Measurements from ENCODE around the gene RAF1. TPM values are rescaled to one million over a fixed set of nuclear protein-coding genes. Genes with fewer than 3 reads are reported as not detected.

Gene RAF1
- total RNA-seq, 1 donor from 2014 or later, result 103 TPM

GRCh38 chr3:12687948-12688347 is 24.0 kb upstream of the RAF1 start:
- intact Hi-C loops (cut with micrococcal nuclease), result no loop called here
- no peaks in the 10 kb centered on the region for H3K36me3 Mint-ChIP-seq (ENCODE audit: low read depth)
- ChIA-PET CTCF (no interaction called here), POLR2A (no interaction called here)
- no peak for TF ChIP-seq CTCF (IDR thresholded peaks at IDR 0.05)
- no peak overlapping the region for H3K27ac Mint-ChIP-seq
- peaks cover 10% of the 10 kb centered on the region for H3K27me3 Mint-ChIP-seq
- no peak overlapping the region for H3K4me3 Mint-ChIP-seq
- no peaks in the 10 kb centered on the region for H3K9me3 Mint-ChIP-seq
- ATAC-seq (ENCODE audit: low read depth) (no peak), DNase-seq (no peak)
- H3K4me1 Mint-ChIP-seq, result no peaks in the 10 kb centered on the region

GRCh38 chr3:12686096-12686495 is 22.2 kb upstream of the RAF1 start:
- no peak overlapping the region for H3K4me3 Mint-ChIP-seq
- H3K9me3 Mint-ChIP-seq, result no peaks in the 10 kb centered on the region
- ATAC-seq (ENCODE audit: low read depth) (no peak), DNase-seq (no peak)
- ChIA-PET CTCF (no interaction called here), POLR2A (interaction anchor here (1.1 kb wide), 1 partner anchor 155 kb away, joined by 3 read pairs; the partner anchor contains the start of gene RPL32)
- intact Hi-C loops (cut with micrococcal nuclease), result no loop called here
- H3K27ac Mint-ChIP-seq, result no peak overlapping the region
- H3K4me1 Mint-ChIP-seq, result no peaks in the 10 kb centered on the region
- peaks cover 10% of the 10 kb centered on the region for H3K27me3 Mint-ChIP-seq
- no peak for TF ChIP-seq CTCF (IDR thresholded peaks at IDR 0.05)
- no peaks in the 10 kb centered on the region for H3K36me3 Mint-ChIP-seq (ENCODE audit: low read depth)

- ATAC-seq (ENCODE audit: low read depth) (no peak), DNase-seq (no peak)
- H3K36me3 Mint-ChIP-seq (ENCODE audit: low read depth), result no peaks in the 10 kb centered on the region
- no peaks in the 10 kb centered on the region for H3K4me1 Mint-ChIP-seq
- intact Hi-C loops (cut with micrococcal nuclease), result no loop called here
- no peak for TF ChIP-seq CTCF (IDR thresholded peaks at IDR 0.05)
- H3K27ac Mint-ChIP-seq, result no peak overlapping the region
- POLR2A ChIA-PET, result no interaction called here
- peaks cover 2% of the 10 kb centered on the region for H3K27me3 Mint-ChIP-seq
- CTCF ChIA-PET, result no interaction called here
- no peak overlapping the region for H3K4me3 Mint-ChIP-seq
- H3K9me3 Mint-ChIP-seq, result no peaks in the 10 kb centered on the region
Observed at GRCh38 chr3:12681943-12682390, 18.1 kb upstream of the RAF1 start.

GRCh38 chr3:12681089-12681942 is 17.4 kb upstream of the RAF1 start:
- Mint-ChIP-seq H3K4me1 (no peaks in the 10 kb centered on the region), H3K36me3 (ENCODE audit: low read depth) (no peaks in the 10 kb centered on the region), H3K27ac (no peak overlapping the region), H3K27me3 (peaks cover 2% of the 10 kb centered on the region), H3K9me3 (no peaks in the 10 kb centered on the region), H3K4me3 (no peak overlapping the region)
- ChIA-PET POLR2A (interaction anchor here (1.2 kb wide), 1 partner anchor 17 kb away, joined by 3 read pairs; the partner anchor contains the start of gene RAF1), CTCF (no interaction called here)
- TF ChIP-seq CTCF (IDR thresholded peaks at IDR 0.05), result no peak
- ATAC-seq (ENCODE audit: low read depth), result no peak
- intact Hi-C loops (cut with micrococcal nuclease), result no loop called here
- DNase-seq, result no peak

- Mint-ChIP-seq H3K27ac (no peak overlapping the region), H3K36me3 (ENCODE audit: low read depth) (no peaks in the 10 kb centered on the region)
- CTCF ChIA-PET, result no interaction called here
Observed at GRCh38 chr3:12679468-12679867, 15.6 kb upstream of the RAF1 start.

More at GRCh38 chr3:12679468-12679867, 15.6 kb upstream of the RAF1 start:
- no peaks in the 10 kb centered on the region for H3K4me1 Mint-ChIP-seq
- no peak for TF ChIP-seq CTCF (IDR thresholded peaks at IDR 0.05)
- intact Hi-C loops (cut with micrococcal nuclease), result no loop called here
- peaks cover 2% of the 10 kb centered on the region for H3K27me3 Mint-ChIP-seq
- no peak overlapping the region for H3K4me3 Mint-ChIP-seq
- no peak for ATAC-seq (ENCODE audit: low read depth)
- no peaks in the 10 kb centered on the region for H3K9me3 Mint-ChIP-seq
- DNase-seq, result no peak
- POLR2A ChIA-PET, result interaction anchor here (0.5 to 0.6 kb wide), 2 partner anchors 45 to 588 kb away, joined by 4 to 8 read pairs; no protein-coding TSS in a partner anchor
